ENCODE results near the gene SEPTIN1.

DNA sequence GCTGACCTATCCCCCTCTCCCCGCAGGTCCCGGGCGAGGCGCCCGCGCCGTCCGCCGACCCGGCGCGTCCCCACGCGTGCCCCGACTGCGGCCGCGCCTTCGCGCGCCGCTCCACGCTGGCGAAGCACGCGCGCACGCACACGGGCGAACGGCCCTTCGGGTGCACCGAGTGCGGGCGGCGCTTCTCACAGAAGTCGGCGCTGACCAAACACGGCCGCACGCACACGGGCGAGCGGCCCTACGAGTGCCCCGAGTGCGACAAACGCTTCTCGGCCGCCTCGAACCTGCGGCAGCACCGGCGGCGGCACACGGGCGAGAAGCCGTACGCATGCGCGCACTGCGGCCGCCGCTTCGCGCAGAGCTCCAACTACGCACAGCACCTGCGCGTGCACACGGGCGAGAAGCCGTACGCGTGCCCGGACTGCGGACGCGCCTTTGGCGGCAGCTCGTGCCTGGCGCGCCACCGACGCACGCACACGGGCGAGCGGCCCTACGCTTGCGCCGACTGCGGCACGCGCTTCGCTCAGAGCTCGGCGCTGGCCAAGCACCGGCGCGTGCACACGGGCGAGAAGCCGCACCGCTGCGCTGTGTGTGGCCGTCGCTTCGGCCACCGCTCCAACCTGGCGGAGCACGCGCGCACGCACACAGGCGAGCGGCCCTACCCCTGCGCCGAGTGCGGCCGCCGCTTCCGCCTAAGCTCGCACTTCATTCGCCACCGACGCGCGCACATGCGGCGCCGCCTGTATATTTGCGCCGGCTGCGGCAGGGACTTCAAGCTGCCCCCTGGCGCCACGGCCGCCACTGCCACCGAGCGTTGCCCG lies 35.4 kb upstream of the SEPTIN1 start:
- TF ChIP-seq IRF3 (IDR thresholded peaks at IDR 0.05; ENCODE audit: low read depth, low read length) (no peak), POLR2AphosphoS5 (IDR thresholded peaks at IDR 0.05; ENCODE audit: low read depth, low read length) (no peak), JUND (IDR thresholded peaks at IDR 0.05) (no peak), CTCF (IDR thresholded peaks at IDR 0.05) (no peak), EP300 (IDR thresholded peaks at IDR 0.05; ENCODE audit: borderline replicate concordance in 1 of 2, low read depth in 1 of 2, low read length in 1 of 2) (no peak)

All from SK-N-SH (cell line).